Prostate gland (tissue), 2 donors: ENCODE results near the gene MIXL1.

Experiments
- CTCF ChIP-seq, 4 experiments: fragments of 200-600 bp in 2 of 4; fragments of 450-650 bp in 2 of 4; sonication (generic) in 2 of 4; IDR thresholded peaks; 1 replicate in 3 of 4; 2 replicates in 1 of 4; pipeline ENCODE4 v1.5.1; 2016 to 2019; ENCODE audit warnings: antibody characterized with exemption in 4 of 4, mild to moderate bottlenecking in 2 of 4, moderate library complexity in 2 of 4
- POLR2A ChIP-seq: fragments of 450-650 bp; IDR thresholded peaks from one replicate; pipeline ENCODE4 v1.6.1; 2016; ENCODE audit warnings: antibody characterized with exemption, mild to moderate bottlenecking

GRCh38 chr1:226217273-226217672, 6.2 kb upstream of the MIXL1 start:
- TF ChIP-seq CTCF (IDR thresholded peaks at IDR 0.05) = no peak
- no peak for TF ChIP-seq POLR2A
